Peyer's patch (tissue), 4 donors: ENCODE measurements around the gene GOLGA8S.

ENCODE experiments used
- POLR2A ChIP-seq, 2 donors: fragments of 450-650 bp; IDR thresholded peaks; one replicate each; pipeline ENCODE4 v1.5.1; 2017; ENCODE audit warnings: antibody characterized with exemption in 2 of 2, mild to moderate bottlenecking in 2 of 2, moderate library complexity in 2 of 2
- TF ChIP-seq, protein P1 (sequence below), 6 experiments: fragments of 450-650 bp in 4 of 6; fragments of 200-600 bp in 2 of 6; sonication (generic) in 1 of 6; IDR thresholded peaks; one replicate each; pipeline ENCODE4 v1.5.1; 2017 to 2019; ENCODE audit warnings: antibody characterized with exemption in 6 of 6, mild to moderate bottlenecking in 3 of 6, moderate library complexity in 1 of 6

DNA sequence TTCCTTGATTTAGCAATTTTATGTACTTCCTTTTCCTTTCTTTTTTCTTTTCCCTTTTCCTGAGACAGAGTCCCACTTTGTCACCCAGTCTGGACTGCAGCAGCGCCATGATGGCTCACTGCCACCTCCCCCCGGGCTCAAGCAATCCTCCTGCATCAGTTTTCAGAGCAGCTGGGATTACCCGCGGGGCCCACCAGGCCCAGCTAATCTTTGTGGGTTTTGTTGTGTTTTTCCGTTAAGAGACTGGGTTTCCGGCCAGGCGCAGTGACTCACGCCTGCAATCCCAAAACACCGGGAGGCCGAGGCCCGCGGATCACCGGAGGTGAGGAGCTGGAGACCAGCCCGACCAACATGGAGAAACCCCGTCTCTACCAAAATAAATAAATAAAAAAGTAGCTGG, 17.7 kb downstream of the GOLGA8S start:
- TF ChIP-seq, protein P1, sequence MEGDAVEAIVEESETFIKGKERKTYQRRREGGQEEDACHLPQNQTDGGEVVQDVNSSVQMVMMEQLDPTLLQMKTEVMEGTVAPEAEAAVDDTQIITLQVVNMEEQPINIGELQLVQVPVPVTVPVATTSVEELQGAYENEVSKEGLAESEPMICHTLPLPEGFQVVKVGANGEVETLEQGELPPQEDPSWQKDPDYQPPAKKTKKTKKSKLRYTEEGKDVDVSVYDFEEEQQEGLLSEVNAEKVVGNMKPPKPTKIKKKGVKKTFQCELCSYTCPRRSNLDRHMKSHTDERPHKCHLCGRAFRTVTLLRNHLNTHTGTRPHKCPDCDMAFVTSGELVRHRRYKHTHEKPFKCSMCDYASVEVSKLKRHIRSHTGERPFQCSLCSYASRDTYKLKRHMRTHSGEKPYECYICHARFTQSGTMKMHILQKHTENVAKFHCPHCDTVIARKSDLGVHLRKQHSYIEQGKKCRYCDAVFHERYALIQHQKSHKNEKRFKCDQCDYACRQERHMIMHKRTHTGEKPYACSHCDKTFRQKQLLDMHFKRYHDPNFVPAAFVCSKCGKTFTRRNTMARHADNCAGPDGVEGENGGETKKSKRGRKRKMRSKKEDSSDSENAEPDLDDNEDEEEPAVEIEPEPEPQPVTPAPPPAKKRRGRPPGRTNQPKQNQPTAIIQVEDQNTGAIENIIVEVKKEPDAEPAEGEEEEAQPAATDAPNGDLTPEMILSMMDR (IDR thresholded peaks at IDR 0.05) = no peak
- no peak for TF ChIP-seq POLR2A (IDR thresholded peaks at IDR 0.05)
